HG03469 (cell line): ENCODE data around the gene BEST3.
"Not testable (repeated sequence)": the region's sequence is repeated elsewhere in the genome, so short reads cannot be mapped to it uniquely, and the experiment has no call there.

ENCODE experiments used
- ATAC-seq: cut with Tn5 transposase; IDR thresholded peaks from one replicate; pipeline ENCODE4 v1.9.1; 2021; ENCODE audit warnings: mild to moderate bottlenecking, moderate library complexity, moderate number of reproducible peaks; ENCODE audit not compliant: unreplicated experiment

The BEST3 gene

GRCh38 chr12:69688471-69689427 is 10.4 kb downstream of the BEST3 start:
- ATAC-seq, result no peak

DNA sequence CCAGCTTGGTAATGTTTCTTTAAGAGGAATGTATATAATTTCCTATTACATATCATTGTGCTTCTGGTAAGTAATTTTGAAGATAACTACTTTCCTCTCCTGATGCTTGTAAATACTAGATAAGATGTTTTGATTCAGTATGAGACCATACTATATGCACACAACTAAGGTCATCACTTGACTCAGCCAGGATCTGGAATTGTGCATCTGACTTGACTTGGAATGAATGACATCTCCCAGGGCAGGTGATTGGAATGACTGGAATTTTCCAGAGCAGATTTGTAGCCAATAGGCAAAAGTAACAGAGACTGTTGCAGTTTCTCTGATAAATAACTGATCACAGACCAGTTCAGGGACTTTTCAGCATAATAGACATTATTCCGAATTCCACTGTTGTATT is 11.1 kb downstream of the BEST3 start:
- ATAC-seq, result no peak

GRCh38 chr12:69687390-69687789 is 11.7 kb downstream of the BEST3 start:
- ATAC-seq, result no peak

GRCh38 chr12:69686731-69687130 is 12.4 kb downstream of the BEST3 start:
- no peak for ATAC-seq

DNA sequence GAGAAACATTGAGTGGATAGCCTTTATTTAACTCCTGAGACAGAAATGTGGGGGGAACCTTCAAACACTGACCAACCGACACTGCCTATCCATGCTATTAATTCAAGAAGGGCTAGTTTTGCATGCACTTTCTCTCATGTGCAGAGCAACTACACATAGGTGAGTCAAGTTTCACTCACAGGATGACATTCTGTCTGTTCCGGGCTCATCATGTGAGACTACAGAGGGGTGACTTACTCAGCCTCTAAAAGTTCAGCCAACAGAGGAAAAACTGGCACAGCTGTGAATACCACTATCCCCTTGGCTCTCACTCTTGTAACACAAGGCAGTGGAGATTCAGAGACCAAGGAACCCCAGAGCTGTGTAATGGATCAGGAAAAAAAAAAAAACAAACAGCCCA is 13.3 kb downstream of the BEST3 start:
- no peak for ATAC-seq

GRCh38 chr12:69684466-69684865 is 14.6 kb downstream of the BEST3 start:
- no peak for ATAC-seq

GRCh38 chr12:69682110-69682755 is 16.9 kb downstream of the BEST3 start:
- no peak for ATAC-seq

DNA sequence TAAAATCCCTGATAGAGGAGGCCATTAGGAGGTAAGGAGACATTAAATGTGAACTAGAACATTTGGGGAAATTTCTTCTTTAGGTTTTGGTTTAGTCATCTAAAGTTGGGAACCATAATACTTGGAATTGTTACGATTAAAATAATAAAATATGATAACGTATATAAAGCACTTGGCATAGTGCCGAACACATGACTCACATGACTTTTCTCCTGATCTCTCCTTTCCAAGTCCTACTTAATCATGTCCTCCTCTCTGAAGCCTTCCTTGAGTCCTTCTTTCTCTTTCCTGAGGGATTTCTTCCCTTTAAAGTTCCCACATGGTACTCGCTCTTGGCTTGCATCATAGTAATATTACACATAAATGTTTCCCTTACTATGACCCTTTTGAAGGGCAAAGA is 20.0 kb downstream of the BEST3 start:
- ATAC-seq, result no peak

- ATAC-seq, result no peak
These were observed 22.7 kb downstream of the BEST3 start for GRCh38 chr12:69676257-69677012.

GRCh38 chr12:69672195-69672594 is 26.9 kb downstream of the BEST3 start:
- ATAC-seq, result no peak

DNA sequence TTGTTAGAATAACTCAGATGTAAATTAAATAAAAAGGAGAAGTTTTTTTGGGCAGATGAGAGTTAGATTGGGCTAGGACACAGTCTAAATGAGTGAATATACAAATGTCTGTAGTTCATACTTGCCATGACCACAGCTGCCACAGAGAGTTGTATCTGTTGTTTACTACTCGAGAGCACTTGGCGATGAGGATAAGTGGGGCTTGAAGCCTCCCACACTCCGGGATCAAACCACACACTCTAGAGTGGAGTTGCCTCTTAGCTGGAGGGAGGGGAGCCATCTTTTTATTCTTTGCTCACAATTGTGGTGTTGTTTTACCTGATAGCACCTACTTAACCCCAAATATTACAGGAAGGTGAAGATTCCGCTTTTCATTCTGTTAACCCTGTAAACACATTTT is 27.5 kb downstream of the BEST3 start:
- no peak for ATAC-seq

GRCh38 chr12:69666798-69667197 is 32.3 kb downstream of the BEST3 start:
- ATAC-seq, result no peak

- not testable (repeated sequence) for ATAC-seq
These were observed 34.1 kb downstream of the BEST3 start for GRCh38 chr12:69664930-69665377.

GRCh38 chr12:69663726-69664125 is 35.4 kb downstream of the BEST3 start:
- no peak for ATAC-seq

GRCh38 chr12:69662764-69663163 is 36.3 kb downstream of the BEST3 start:
- ATAC-seq, result no peak

- no peak for ATAC-seq
These were observed 37.7 kb downstream of the BEST3 start for GRCh38 chr12:69661386-69661785.

DNA sequence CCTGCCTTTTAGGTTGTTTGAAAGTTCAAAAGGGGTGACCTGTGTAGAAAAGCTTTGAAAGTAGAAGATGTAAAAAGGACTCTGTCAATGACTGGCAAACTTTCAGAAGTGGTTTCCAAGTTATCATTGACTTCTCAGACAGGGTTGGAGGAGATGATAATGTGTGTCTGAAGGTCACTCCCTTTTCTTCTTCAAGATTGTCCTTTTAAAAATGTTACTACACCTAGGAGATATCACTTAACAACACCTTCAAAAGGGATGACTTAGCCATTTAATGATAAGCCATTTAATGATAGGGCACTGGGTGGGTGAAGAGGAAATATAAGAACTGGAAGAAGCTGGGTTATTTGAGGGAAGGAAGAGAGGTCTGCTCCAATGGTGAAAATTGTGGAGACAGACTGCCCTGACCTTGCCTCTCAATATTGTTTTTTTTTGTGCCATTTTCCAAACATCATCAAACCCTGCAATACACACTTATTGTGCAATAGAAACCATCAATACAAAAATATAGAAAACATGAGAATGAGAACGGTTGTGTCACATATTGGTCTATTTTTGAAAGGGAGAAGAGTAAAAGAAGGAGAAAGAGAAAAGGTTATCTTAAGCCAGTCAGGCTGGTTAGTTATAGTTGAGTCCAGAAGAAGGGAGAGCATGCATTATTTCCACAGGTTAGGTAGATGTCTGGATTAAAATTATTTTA is 38.8 kb downstream of the BEST3 start:
- ATAC-seq, result no peak

DNA sequence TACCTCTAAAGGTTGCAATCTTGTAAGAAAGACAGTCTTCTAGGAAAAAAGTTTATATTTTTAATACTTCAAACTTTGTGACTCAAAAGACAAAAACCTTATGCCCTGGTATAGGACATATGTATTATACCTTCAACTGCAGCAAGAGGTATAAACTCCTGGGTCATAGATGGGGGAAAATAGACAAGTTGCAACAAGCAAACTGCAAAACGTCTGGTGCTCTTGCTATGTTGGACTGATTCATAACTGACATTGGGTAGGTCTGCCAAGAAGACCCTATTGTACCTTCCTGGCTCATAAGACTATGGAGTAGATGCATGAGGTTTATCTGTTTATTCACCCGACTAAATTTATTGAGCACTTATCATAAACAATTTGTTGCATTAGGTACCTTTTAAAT is 40.9 kb downstream of the BEST3 start:
- no peak for ATAC-seq

- no peak for ATAC-seq
These were observed 41.5 kb downstream of the BEST3 start for GRCh38 chr12:69657376-69658137.
